ENCODE measurements around the gene IQSEC3. TPM values are rescaled to one million over a fixed set of nuclear protein-coding genes. Genes with fewer than 3 reads are reported as not detected.

Gene IQSEC3
- total and polyA plus RNA-seq, 2 donors, result 0.99 to 4.4 TPM

GRCh38 chr12:114626-115211, 48.2 kb downstream of the IQSEC3 start:
- DNase-seq (ENCODE audit: low read depth in 6 of 9, low spot score in 9 of 9), result no peak
- no peaks in the 10 kb centered on the region for H3K27me3 ChIP-seq (ENCODE audit: control insufficient read depth in 2 of 2, insufficient read depth in 1 of 2, low read length in 1 of 2)
- no peaks in the 10 kb centered on the region for H3K36me3 ChIP-seq (ENCODE audit: control insufficient read depth in 2 of 2, insufficient read depth in 2 of 2, low read length in 1 of 2)
- H3K4me3 ChIP-seq (ENCODE audit: low read length in 2 of 2), result no peak overlapping the region
- 96% methylated on average over 4 of the region's 4 CpGs for WGBS
- H3K27ac ChIP-seq (ENCODE audit: low read depth in 1 of 2, low read length in 1 of 2), result no peak overlapping the region
- peaks cover 0 to 5% of the 10 kb centered on the region in 2 donors for H3K4me1 ChIP-seq (ENCODE audit: control insufficient read depth in 2 of 2, insufficient read depth in 2 of 2, low read length in 2 of 2)
- H3K9me3 ChIP-seq (ENCODE audit: control insufficient read depth in 2 of 2, insufficient read depth in 1 of 2, low read length in 1 of 2), result no peaks in the 10 kb centered on the region

GRCh38 chr12:115518-115917, 49.0 kb downstream of the IQSEC3 start:
- no peaks in the 10 kb centered on the region for H3K27me3 ChIP-seq (ENCODE audit: control insufficient read depth in 2 of 2, insufficient read depth in 1 of 2, low read length in 1 of 2)
- no peak overlapping the region for H3K4me3 ChIP-seq (ENCODE audit: low read length in 2 of 2)
- no peak overlapping the region for H3K27ac ChIP-seq (ENCODE audit: low read depth in 1 of 2, low read length in 1 of 2)
- 84% methylated on average over 5 of the region's 5 CpGs for WGBS
- H3K4me1 ChIP-seq (ENCODE audit: control insufficient read depth in 2 of 2, insufficient read depth in 2 of 2, low read length in 2 of 2), result no peaks in the 10 kb centered on the region
- no peaks in the 10 kb centered on the region for H3K9me3 ChIP-seq (ENCODE audit: control insufficient read depth in 2 of 2, insufficient read depth in 1 of 2, low read length in 1 of 2)
- no peak for DNase-seq (ENCODE audit: low read depth in 6 of 9, low spot score in 9 of 9)
- no peaks in the 10 kb centered on the region for H3K36me3 ChIP-seq (ENCODE audit: control insufficient read depth in 2 of 2, insufficient read depth in 2 of 2, low read length in 1 of 2)

- Histone ChIP-seq H3K27ac (ENCODE audit: low read depth in 1 of 2, low read length in 1 of 2) (no peak overlapping the region), H3K9me3 (ENCODE audit: control insufficient read depth in 2 of 2, insufficient read depth in 1 of 2, low read length in 1 of 2) (no peaks in the 10 kb centered on the region), H3K4me3 (ENCODE audit: low read length in 2 of 2) (no peak overlapping the region), H3K27me3 (ENCODE audit: control insufficient read depth in 2 of 2, insufficient read depth in 1 of 2, low read length in 1 of 2) (no peaks in the 10 kb centered on the region), H3K36me3 (ENCODE audit: control insufficient read depth in 2 of 2, insufficient read depth in 2 of 2, low read length in 1 of 2) (no peaks in the 10 kb centered on the region), H3K4me1 (ENCODE audit: control insufficient read depth in 2 of 2, insufficient read depth in 2 of 2, low read length in 2 of 2) (no peaks in the 10 kb centered on the region)
- WGBS, result 95% methylated on average over 19 of the region's 19 CpGs
- no peak for DNase-seq (ENCODE audit: low read depth in 6 of 9, low spot score in 9 of 9)
These were observed 49.7 kb downstream of the IQSEC3 start for GRCh38 chr12:115960-116915.

- no peak for DNase-seq (ENCODE audit: low read depth in 6 of 9, low spot score in 9 of 9)
- Histone ChIP-seq H3K27ac (ENCODE audit: low read depth in 1 of 2, low read length in 1 of 2) (no peak overlapping the region), H3K36me3 (ENCODE audit: control insufficient read depth in 2 of 2, insufficient read depth in 2 of 2, low read length in 1 of 2) (no peaks in the 10 kb centered on the region), H3K9me3 (ENCODE audit: control insufficient read depth in 2 of 2, insufficient read depth in 1 of 2, low read length in 1 of 2) (no peaks in the 10 kb centered on the region), H3K4me3 (ENCODE audit: low read length in 2 of 2) (no peak overlapping the region), H3K27me3 (ENCODE audit: control insufficient read depth in 2 of 2, insufficient read depth in 1 of 2, low read length in 1 of 2) (no peaks in the 10 kb centered on the region), H3K4me1 (ENCODE audit: control insufficient read depth in 2 of 2, insufficient read depth in 2 of 2, low read length in 2 of 2) (no peaks in the 10 kb centered on the region)
- WGBS, result 94% methylated on average over 7 of the region's 7 CpGs
These were observed 50.7 kb downstream of the IQSEC3 start for GRCh38 chr12:117311-117710.

GRCh38 chr12:117816-118345, 51.3 kb downstream of the IQSEC3 start:
- no peaks in the 10 kb centered on the region for H3K4me1 ChIP-seq (ENCODE audit: control insufficient read depth in 2 of 2, insufficient read depth in 2 of 2, low read length in 2 of 2)
- WGBS, result 89% methylated on average over 8 of the region's 8 CpGs
- H3K27ac ChIP-seq (ENCODE audit: low read depth in 1 of 2, low read length in 1 of 2), result no peak overlapping the region
- no peaks in the 10 kb centered on the region for H3K9me3 ChIP-seq (ENCODE audit: control insufficient read depth in 2 of 2, insufficient read depth in 1 of 2, low read length in 1 of 2)
- H3K36me3 ChIP-seq (ENCODE audit: control insufficient read depth in 2 of 2, insufficient read depth in 2 of 2, low read length in 1 of 2), result no peaks in the 10 kb centered on the region
- no peak for DNase-seq (ENCODE audit: low read depth in 6 of 9, low spot score in 9 of 9)
- no peak overlapping the region for H3K4me3 ChIP-seq (ENCODE audit: low read length in 2 of 2)
- no peaks in the 10 kb centered on the region for H3K27me3 ChIP-seq (ENCODE audit: control insufficient read depth in 2 of 2, insufficient read depth in 1 of 2, low read length in 1 of 2)

- Histone ChIP-seq H3K9me3 (ENCODE audit: control insufficient read depth in 2 of 2, insufficient read depth in 1 of 2, low read length in 1 of 2) (no peaks in the 10 kb centered on the region), H3K27me3 (ENCODE audit: control insufficient read depth in 2 of 2, insufficient read depth in 1 of 2, low read length in 1 of 2) (no peaks in the 10 kb centered on the region), H3K4me3 (ENCODE audit: low read length in 2 of 2) (no peak overlapping the region), H3K36me3 (ENCODE audit: control insufficient read depth in 2 of 2, insufficient read depth in 2 of 2, low read length in 1 of 2) (no peaks in the 10 kb centered on the region), H3K27ac (ENCODE audit: low read depth in 1 of 2, low read length in 1 of 2) (no peak overlapping the region), H3K4me1 (ENCODE audit: control insufficient read depth in 2 of 2, insufficient read depth in 2 of 2, low read length in 2 of 2) (no peaks in the 10 kb centered on the region)
- DNase-seq (ENCODE audit: low read depth in 6 of 9, low spot score in 9 of 9), result no peak
- WGBS, result 82% methylated on average over 4 of the region's 4 CpGs
These were observed 52.0 kb downstream of the IQSEC3 start for GRCh38 chr12:118591-118990.

GRCh38 chr12:120951-121350, 54.4 kb downstream of the IQSEC3 start:
- no peaks in the 10 kb centered on the region for H3K36me3 ChIP-seq (ENCODE audit: control insufficient read depth in 2 of 2, insufficient read depth in 2 of 2, low read length in 1 of 2)
- H3K9me3 ChIP-seq (ENCODE audit: control insufficient read depth in 2 of 2, insufficient read depth in 1 of 2, low read length in 1 of 2), result no peaks in the 10 kb centered on the region
- no peak overlapping the region for H3K27ac ChIP-seq (ENCODE audit: low read depth in 1 of 2, low read length in 1 of 2)
- no peaks in the 10 kb centered on the region for H3K27me3 ChIP-seq (ENCODE audit: control insufficient read depth in 2 of 2, insufficient read depth in 1 of 2, low read length in 1 of 2)
- DNase-seq (ENCODE audit: low read depth in 6 of 9, low spot score in 9 of 9), result no peak
- no peaks in the 10 kb centered on the region for H3K4me1 ChIP-seq (ENCODE audit: control insufficient read depth in 2 of 2, insufficient read depth in 2 of 2, low read length in 2 of 2)
- WGBS, result 98% methylated on average over 6 of the region's 6 CpGs
- H3K4me3 ChIP-seq (ENCODE audit: low read length in 2 of 2), result no peak overlapping the region

- H3K4me3 ChIP-seq (ENCODE audit: low read length in 2 of 2), result no peak overlapping the region
- no peaks in the 10 kb centered on the region for H3K4me1 ChIP-seq (ENCODE audit: control insufficient read depth in 2 of 2, insufficient read depth in 2 of 2, low read length in 2 of 2)
- DNase-seq (ENCODE audit: low read depth in 6 of 9, low spot score in 9 of 9), result no peak
- H3K9me3 ChIP-seq (ENCODE audit: control insufficient read depth in 2 of 2, insufficient read depth in 1 of 2, low read length in 1 of 2), result no peaks in the 10 kb centered on the region
- no peaks in the 10 kb centered on the region for H3K27me3 ChIP-seq (ENCODE audit: control insufficient read depth in 2 of 2, insufficient read depth in 1 of 2, low read length in 1 of 2)
- H3K36me3 ChIP-seq (ENCODE audit: control insufficient read depth in 2 of 2, insufficient read depth in 2 of 2, low read length in 1 of 2), result no peaks in the 10 kb centered on the region
- H3K27ac ChIP-seq (ENCODE audit: low read depth in 1 of 2, low read length in 1 of 2), result no peak overlapping the region
- WGBS, result 96% methylated on average over 11 of the region's 11 CpGs
These were observed 55.1 kb downstream of the IQSEC3 start for GRCh38 chr12:121647-122046.

- no peaks in the 10 kb centered on the region for H3K27me3 ChIP-seq (ENCODE audit: control insufficient read depth in 2 of 2, insufficient read depth in 1 of 2, low read length in 1 of 2)
- WGBS, result 96% methylated on average over 7 of the region's 7 CpGs
- H3K4me1 ChIP-seq (ENCODE audit: control insufficient read depth in 2 of 2, insufficient read depth in 2 of 2, low read length in 2 of 2), result no peaks in the 10 kb centered on the region
- no peak for DNase-seq (ENCODE audit: low read depth in 6 of 9, low spot score in 9 of 9)
- H3K27ac ChIP-seq (ENCODE audit: low read depth in 1 of 2, low read length in 1 of 2), result no peak overlapping the region
- no peaks in the 10 kb centered on the region for H3K9me3 ChIP-seq (ENCODE audit: control insufficient read depth in 2 of 2, insufficient read depth in 1 of 2, low read length in 1 of 2)
- no peak overlapping the region for H3K4me3 ChIP-seq (ENCODE audit: low read length in 2 of 2)
- H3K36me3 ChIP-seq (ENCODE audit: control insufficient read depth in 2 of 2, insufficient read depth in 2 of 2, low read length in 1 of 2), result no peaks in the 10 kb centered on the region
These were observed 58.5 kb downstream of the IQSEC3 start for GRCh38 chr12:125075-125474.
